ENCODE measurements around the gene ITCH. TPM values are rescaled to one million over a fixed set of nuclear protein-coding genes. Genes with fewer than 3 reads are reported as not detected.

ITCH gene
- total and polyA plus RNA-seq, 9 of the 15 experiments (the other 6 are each of a cell fraction or from before 2014, with no cell fraction given), result 7.5 to 53.0 (median 22.9) TPM

- Histone ChIP-seq H4K20me1 (replicated peaks; ENCODE audit: control insufficient read depth, insufficient read depth, low read length) (peaks cover 12% of the 10 kb centered on the region; the same call in 1 of the 2 replicates), H3K4me2 (ENCODE audit: insufficient read depth, low read length) (no peak overlapping the region), H2AFZ (ENCODE audit: low read depth, low read length) (no peak overlapping the region), H3K4me3 (no peak overlapping the region), H3K79me2 (ENCODE audit: control insufficient read depth, insufficient read depth, low read length) (peaks cover 16% of the 10 kb centered on the region), H3K9me1 (ENCODE audit: control insufficient read depth, insufficient read depth, low read length) (no peaks in the 10 kb centered on the region), H3K27ac (ENCODE audit: extremely low read depth, low read depth, low read length) (no peak overlapping the region), H3K27me3 (ENCODE audit: control insufficient read depth in 2 of 2, insufficient read depth in 2 of 2, low read length in 2 of 2) (no peaks in the 10 kb centered on the region), H3K36me3 (ENCODE audit: control insufficient read depth, insufficient read depth, low read length) (peaks cover 79% of the 10 kb centered on the region), H3K9me3 (replicated peaks; ENCODE audit: control insufficient read depth, insufficient read depth, low read depth, low read length) (no peaks in the 10 kb centered on the region; the same call in 1 of the 2 replicates), H3K4me1 (replicated peaks in 1 of 2; ENCODE audit: control insufficient read depth in 2 of 2, insufficient read depth in 2 of 2, low read length in 2 of 2) (peaks cover 11 to 12% of the 10 kb centered on the region in 2 experiments), H3K9ac (ENCODE audit: insufficient read depth in 1 of 2, low read depth in 2 of 2, low read length in 2 of 2) (peak overlapping the region in 1 of 2 experiments; percentile 36; a peak in 1 of 4 replicates)
- no TSS peak for BruUV-seq (replicated peaks)
- TF ChIP-seq FOXK2 (conservative IDR thresholded peaks at IDR 0.05 in 1 of 2, IDR thresholded peaks at IDR 0.05 in 1 of 2; ENCODE audit: low read depth in 2 of 2) (no peak), RBM22 (IDR thresholded peaks at IDR 0.05; ENCODE audit: low read depth, low read length, poor library complexity, severe bottlenecking) (no peak), FOXO4 (CRISPR knock-in tag; IDR thresholded peaks at IDR 0.05) (no peak), EWSR1 (IDR thresholded peaks at IDR 0.05; ENCODE audit: borderline replicate concordance, low read depth, partially characterized antibody) (no peak), RAD21 (CRISPR knock-in tag; conservative IDR thresholded peaks at IDR 0.05 in 1 of 2, IDR thresholded peaks at IDR 0.05 in 1 of 2) (no peak), WHSC1 (IDR thresholded peaks at IDR 0.05; ENCODE audit: low read length) (no peak), PHB (CRISPR knock-in tag; IDR thresholded peaks at IDR 0.05) (no peak), POLR2G (IDR thresholded peaks at IDR 0.05; ENCODE audit: low read depth, low read length) (no peak), ADNP (tag; IDR thresholded peaks at IDR 0.05) (no peak), CREB5 (CRISPR knock-in tag; IDR thresholded peaks at IDR 0.05) (no peak), FOXA3 (CRISPR knock-in tag; conservative IDR thresholded peaks at IDR 0.05 in 1 of 2, IDR thresholded peaks at IDR 0.05 in 1 of 2) (no peak), ZBTB1 (CRISPR knock-in tag; IDR thresholded peaks at IDR 0.05; ENCODE audit: borderline replicate concordance, low read depth) (no peak), ZNF655 (CRISPR knock-in tag; IDR thresholded peaks at IDR 0.05) (no peak)
- DNase-seq (ENCODE audit: extremely low read depth in 1 of 4, low spot score in 3 of 4) (no peak), FAIRE-seq (no peak), ATAC-seq (no peak)
- WGBS (ENCODE audit: insufficient coverage, low coverage, missing lambda C conversion rate), result 88% methylated on average over 3 of the region's 3 CpGs
- ChIA-PET POLR2A (interaction anchor here (0.6 to 1.3 kb wide), 3 partner anchors 180 to 444 kb away, joined by 3 to 4 read pairs (median 3); no protein-coding TSS in a partner anchor), CTCF (ENCODE audit: low intra/inter-chr PET ratio) (no interaction called here)
- intact Hi-C loops (cut with micrococcal nuclease), result no loop called here
- in situ Hi-C loops (cut with MboI), result loop anchor here (10.0 kb wide), 2 partner anchors 175 to 335 kb away; partner anchors contain the start of gene TP53INP2
These were observed 166.7 kb downstream of the ITCH start for GRCh38 chr20:34529742-34530141.
